ENCODE results near the gene FAN1.

Gene FAN1

DNA sequence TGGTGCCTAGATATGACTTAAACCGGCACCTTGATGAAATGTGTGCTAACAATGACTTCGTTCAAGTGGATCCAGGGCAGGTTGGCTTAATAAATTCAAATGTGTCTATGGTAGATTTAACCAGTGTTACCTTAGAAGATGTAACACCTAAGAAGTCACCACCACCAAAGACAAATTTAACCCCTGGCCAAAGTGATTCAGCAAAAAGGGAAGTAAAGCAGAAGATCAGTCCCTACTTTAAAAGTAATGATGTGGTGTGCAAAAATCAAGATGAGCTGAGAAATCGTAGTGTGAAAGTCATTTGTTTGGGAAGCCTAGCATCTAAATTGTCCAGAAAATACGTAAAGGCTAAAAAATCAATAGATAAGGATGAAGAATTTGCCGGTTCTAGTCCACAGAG lies 1.1 kb downstream of the FAN1 start:
- no peak for DNase-seq (ENCODE audit: insufficient read length, low spot score)
- FAIRE-seq: no peak
- no peak for TF ChIP-seq POLR2A (IDR thresholded peaks at IDR 0.05; ENCODE audit: low read depth, low read length)

DNA sequence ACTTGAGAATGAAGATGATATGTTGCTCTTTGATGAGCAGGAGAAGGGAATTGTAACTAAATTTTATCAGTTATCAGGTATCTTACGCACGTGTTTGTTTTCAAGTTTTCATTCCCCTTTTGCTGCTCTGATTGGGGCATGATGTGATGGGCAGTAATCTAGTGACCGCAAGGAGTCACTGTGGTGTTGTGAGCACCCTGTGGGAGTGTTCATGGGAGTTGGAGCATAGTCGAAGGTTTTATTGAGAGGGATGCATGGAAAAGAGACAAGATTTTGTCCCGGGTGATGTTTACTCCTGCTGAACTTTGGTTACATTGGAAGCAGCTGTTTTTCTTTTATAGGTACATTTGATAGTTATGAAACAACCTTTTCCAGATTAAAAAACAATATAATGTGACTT lies 2.1 kb downstream of the FAN1 start:
- FAIRE-seq (no peak), DNase-seq (ENCODE audit: insufficient read length, low spot score) (no peak)
- no peak for TF ChIP-seq POLR2A (IDR thresholded peaks at IDR 0.05; ENCODE audit: low read depth, low read length)

DNA sequence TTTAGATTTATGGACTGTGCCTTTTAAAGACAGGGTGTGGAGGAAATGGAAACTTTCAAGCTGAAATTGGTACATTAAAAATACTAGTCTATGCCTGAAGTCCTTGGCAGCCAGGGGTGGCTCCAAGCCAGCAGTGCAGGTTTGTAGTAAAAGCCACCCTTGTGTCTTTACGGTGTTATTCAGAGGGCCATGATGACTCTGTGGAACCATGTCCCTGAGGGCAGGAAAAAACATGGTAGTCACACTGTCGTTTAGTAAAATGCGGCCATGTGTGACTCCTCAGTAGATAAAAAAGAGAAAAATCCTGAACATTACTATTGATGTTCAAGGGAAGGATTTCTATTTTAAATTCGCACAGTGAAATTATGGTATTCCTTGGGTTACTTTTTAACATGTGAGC lies 2.7 kb downstream of the FAN1 start:
- DNase-seq (ENCODE audit: insufficient read length, low spot score): no peak
- no peak for FAIRE-seq
- no peak for TF ChIP-seq POLR2A (IDR thresholded peaks at IDR 0.05; ENCODE audit: low read depth, low read length)

DNA sequence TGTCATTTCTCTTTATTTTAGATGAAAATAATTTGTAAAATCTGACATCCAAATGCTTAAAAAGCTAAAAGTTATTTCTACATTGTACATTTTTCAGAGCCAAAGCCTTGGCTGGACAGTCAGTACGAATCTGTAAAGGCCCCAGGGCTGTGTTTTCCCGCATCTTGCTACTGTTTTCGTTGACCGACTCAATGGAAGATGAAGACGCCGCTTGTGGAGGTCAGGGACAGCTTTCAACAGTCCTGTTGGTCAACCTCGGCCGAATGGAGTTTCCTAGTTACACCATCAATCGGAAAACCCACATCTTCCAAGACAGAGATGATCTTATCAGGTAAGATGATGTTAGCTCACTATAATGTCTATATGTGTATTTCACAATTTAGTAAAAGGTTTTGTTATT lies 10.0 kb downstream of the FAN1 start:
- FAIRE-seq: no peak
- no peak for TF ChIP-seq POLR2A (IDR thresholded peaks at IDR 0.05; ENCODE audit: low read depth, low read length)
- DNase-seq (ENCODE audit: insufficient read length, low spot score): no peak

DNA sequence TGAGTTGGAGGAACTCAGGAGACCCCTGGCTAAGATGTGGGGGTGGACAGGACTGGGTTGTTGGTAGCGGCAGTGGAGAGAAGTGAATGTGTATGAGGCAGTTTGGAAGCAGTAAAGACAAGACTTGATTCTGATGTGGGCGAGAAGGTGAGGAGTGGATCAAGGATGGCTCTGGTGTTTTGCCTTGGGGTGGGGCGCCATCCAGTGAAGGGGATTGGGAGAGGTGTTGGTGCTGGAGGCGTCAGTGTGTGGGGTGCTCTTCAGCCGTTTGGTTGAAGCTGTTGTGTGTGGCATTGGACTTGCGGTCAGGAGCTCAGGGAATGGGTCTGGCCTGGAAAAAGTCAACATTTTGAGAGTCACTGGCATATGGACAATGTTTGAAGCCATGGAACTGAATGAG lies 13.3 kb downstream of the FAN1 start:
- DNase-seq (ENCODE audit: insufficient read length, low spot score): no peak
- no peak for TF ChIP-seq POLR2A (IDR thresholded peaks at IDR 0.05; ENCODE audit: low read depth, low read length)

DNA sequence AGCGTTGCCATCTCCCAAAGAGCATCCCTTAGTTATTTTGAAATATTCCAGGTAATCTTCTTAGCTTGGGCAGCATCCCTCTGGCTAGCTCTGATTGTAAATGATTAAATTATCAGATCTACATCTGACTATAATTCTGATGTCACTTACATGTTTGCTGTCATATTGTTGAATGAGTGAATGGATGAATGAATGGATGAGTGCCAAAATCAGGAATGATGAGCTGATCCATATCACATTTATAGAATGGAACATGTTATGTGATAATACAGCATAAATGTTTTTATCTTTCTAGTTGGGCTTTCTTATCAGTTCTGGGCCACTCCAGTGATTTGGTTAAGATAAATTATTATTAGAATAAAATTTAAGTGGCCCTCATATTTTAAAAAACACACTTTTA lies 14.0 kb downstream of the FAN1 start:
- no peak for TF ChIP-seq POLR2A (IDR thresholded peaks at IDR 0.05; ENCODE audit: low read depth, low read length)
- FAIRE-seq: no peak
- DNase-seq (ENCODE audit: insufficient read length, low spot score): no peak

More for the DNA sequence above, 13.3 kb downstream of the FAN1 start:
- FAIRE-seq: no peak

DNA sequence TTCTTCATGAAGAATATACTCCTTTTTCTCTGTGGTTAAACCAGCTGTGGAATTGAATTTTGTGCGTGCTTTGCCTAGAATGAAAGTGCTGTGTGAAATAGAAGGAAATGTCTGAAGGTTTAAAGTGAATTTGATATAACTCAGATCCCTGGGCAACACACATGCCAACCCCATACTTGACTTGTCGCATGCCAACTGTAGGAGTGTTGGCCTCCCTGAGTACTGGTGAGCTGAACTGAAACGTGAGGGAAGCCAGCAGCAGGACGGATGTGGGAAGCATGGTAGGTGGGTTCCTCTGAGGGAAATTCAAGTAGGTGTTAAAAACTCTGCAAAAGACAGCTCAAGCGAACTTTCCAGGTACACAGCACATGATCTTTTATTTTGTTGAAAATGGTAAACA lies 14.7 kb downstream of the FAN1 start:
- no peak for DNase-seq (ENCODE audit: insufficient read length, low spot score)
- FAIRE-seq: no peak
- TF ChIP-seq POLR2A (IDR thresholded peaks at IDR 0.05; ENCODE audit: low read depth, low read length): no peak

DNA sequence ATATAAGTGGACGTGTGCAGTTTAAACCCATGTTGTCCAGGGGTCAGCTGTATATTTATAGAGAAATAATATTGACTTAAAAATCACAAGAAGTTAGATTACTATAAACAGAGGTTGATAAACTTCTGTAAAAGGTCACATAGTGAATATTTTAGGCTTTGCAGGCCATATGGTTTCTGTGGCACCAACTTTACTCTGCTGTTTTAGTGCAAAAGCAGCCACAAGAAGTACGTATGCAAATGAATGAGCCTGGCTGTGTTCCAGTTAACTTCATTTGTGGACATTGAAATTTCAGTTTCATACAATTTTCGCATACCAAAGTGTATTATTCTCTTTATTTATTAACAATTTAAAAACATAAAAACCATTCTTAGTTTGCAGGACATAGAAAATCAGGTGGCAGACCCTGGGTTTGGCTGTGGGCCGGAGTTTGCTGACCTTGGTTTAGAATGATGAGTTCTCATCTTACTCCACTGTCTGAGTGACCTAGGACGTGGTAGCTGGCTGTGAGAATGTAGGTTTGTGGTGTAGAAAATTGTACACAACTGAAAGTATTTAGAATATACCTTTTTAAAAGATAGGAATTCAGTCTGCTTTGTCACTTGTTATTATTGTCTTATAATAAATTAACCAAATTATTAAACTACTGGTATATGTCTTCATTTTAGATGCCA lies 16.3 kb downstream of the FAN1 start:
- no peak for DNase-seq (ENCODE audit: insufficient read length, low spot score)
- no peak for FAIRE-seq
- no peak for TF ChIP-seq POLR2A (IDR thresholded peaks at IDR 0.05; ENCODE audit: low read depth, low read length)

DNA sequence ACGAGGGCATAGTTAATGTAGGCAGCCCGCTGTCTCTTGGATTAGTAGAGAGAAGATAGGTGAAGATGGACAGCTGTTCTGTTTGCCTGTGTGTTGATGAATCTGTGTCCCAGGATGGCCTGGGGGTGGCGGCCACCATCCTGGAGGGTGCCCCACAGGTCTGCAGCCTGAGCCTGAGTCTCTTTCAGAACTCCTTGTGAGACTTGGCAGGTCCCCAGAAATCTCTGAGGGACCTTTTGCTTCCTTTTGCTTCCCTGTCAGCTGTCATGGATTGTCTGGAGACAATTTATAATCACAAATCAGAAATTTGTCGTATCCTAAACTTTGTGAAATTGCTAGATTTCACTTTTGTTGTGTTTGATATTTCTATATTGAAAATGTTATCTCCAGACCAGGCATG lies 17.4 kb downstream of the FAN1 start:
- DNase-seq (ENCODE audit: insufficient read length, low spot score) (no peak), FAIRE-seq (no peak)
- TF ChIP-seq POLR2A (IDR thresholded peaks at IDR 0.05; ENCODE audit: low read depth, low read length): no peak

DNA sequence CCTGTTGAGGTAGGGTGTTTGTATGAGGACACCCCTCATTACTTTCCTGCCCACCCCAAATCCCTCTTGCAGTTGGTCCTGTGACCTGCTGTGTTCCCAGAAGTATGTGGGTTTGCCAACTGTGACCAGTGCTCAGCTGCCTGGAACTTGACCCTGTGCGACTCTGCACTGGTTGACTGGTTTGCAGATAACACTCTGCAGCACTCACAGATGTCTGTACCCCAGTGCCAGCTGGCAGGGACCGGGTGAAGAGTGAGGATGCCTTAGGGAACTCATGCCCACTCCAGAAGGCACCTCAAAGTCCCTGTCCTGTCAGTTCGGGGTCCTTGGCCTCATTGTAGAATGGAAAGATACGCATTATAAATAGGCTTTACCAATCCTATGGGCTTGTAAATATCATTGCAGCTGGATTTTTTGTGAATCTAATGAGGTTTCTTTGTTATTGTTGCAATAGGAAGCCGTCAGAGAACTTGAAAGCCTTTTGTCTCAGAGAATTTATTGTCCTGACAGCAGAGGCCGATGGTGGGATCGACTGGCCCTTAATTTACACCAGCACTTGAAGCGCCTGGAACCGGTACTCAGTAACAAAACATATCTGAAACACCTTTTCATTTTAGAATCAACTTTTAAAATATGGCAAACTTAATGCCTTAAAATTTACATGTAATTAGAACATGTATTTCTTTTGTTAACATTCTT lies 18.2 kb downstream of the FAN1 start:
- DNase-seq (ENCODE audit: insufficient read length, low spot score) (no peak), FAIRE-seq (no peak)
- no peak for TF ChIP-seq POLR2A (IDR thresholded peaks at IDR 0.05; ENCODE audit: low read depth, low read length)

DNA sequence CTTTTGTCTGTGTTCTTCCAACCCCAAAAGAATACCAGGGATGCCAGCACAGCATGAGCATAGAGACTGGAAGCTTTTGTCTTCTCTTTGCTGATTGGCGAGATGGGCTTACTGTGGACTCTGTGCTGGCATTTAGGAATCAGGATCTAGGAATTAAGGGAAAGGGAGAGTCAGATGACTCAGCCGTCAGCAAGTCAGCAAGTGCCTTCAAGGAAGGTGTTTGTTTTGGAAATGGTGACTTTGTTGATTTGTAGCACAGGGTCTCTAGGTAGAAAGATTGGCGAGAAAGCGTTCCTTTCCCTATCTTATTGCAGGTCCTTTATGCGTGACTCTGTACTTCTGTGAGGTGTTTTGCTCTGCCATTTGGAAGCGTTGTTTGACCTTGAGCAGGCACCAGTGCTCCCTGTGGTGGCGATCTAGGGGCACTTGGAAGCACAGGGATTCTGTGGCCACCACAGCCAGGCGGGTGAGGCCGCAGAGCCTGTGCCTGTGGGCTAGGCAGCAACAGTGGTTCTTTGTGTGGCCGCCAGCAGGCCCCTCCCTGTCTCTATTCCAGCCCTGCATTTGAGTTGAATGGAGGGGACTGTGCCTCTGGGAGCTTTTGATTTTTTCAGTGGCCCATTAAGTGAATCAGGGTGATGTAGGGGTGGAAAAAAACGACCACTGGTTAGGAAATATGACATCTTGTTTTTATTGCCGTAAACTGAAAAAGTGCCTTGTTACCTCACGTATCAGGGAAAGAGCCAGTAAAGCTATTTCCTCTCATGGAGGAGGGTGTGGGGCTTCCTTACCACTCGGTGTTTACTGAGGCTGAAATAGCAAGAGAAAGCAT lies 19.0 kb downstream of the FAN1 start:
- no peak for TF ChIP-seq POLR2A (IDR thresholded peaks at IDR 0.05; ENCODE audit: low read depth, low read length)
- peak; percentile 9 for DNase-seq (ENCODE audit: insufficient read length, low spot score)
- FAIRE-seq: no peak

DNA sequence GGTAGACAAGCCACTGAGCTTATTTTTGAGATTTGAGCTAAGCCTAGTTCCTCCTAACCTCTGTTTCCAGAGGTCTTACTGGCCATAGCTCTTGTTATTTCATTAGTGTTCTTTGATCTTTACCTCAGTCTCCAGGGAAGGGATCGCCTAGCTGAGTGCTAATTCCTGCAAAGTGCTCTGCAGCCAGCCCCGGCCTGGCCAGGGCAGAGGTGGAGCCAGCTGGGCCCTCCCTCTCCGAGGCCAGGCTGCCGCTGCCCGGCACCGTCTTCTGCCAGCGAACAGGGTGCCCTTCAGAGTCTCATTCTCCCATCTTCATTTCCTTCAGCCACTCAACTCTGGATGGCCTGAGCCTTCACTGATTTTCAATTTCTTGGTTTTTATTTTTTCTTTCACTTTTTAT lies 19.7 kb downstream of the FAN1 start:
- FAIRE-seq (no peak), DNase-seq (ENCODE audit: insufficient read length, low spot score) (no peak)
- no peak for TF ChIP-seq POLR2A (IDR thresholded peaks at IDR 0.05; ENCODE audit: low read depth, low read length)

DNA sequence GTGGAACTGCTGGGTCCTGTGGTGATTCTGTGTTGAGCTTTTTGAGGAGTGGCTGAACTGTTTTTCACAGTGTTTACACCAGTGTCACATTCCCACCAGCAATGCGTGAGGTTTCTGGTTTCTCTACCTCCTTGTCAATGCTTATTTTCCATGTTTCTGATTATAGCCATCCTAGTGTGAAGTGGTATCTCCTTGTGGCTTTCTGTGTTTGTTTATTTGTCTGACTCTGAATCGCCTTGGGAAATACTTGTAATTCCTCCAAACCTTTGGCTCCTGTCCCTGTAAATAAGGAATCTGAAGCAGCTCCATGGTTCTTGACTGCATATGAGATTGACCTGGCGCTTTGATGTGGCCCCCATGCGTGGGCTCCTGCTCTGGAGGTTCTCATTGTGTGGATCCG lies 20.6 kb downstream of the FAN1 start:
- no peak for TF ChIP-seq POLR2A (IDR thresholded peaks at IDR 0.05; ENCODE audit: low read depth, low read length)
- FAIRE-seq (no peak), DNase-seq (ENCODE audit: insufficient read length, low spot score) (no peak)

DNA sequence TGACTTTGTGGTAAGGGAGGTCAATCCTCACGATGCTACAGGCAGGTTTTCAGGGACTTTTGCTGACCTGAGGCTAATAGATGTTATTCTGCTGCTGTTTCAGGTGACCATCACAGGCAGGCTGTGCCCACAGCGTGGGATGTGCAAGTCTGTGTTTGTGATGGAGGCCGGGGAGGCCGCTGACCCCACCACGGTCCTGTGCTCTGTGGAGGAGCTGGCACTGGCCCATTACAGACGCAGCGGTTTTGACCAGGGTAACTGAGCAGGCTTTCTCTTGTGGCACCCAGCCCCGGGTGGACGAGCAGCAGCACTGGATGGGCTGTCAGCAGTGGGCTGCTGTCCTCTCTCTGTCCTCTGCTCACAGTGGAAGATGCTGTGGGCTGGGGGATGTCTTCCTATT lies 22.0 kb downstream of the FAN1 start:
- FAIRE-seq (no peak), DNase-seq (ENCODE audit: insufficient read length, low spot score) (no peak)
- no peak for TF ChIP-seq POLR2A (IDR thresholded peaks at IDR 0.05; ENCODE audit: low read depth, low read length)

Measured in H54 (cell line).